Type B pancreatic cell (in vitro differentiated cells): Measurements from ENCODE around the gene LONRF2. TPM values are rescaled to one million over a fixed set of nuclear protein-coding genes. Genes with fewer than 3 reads are reported as not detected.
"Not testable (repeated sequence)": the region's sequence is repeated elsewhere in the genome, so short reads cannot be mapped to it uniquely, and the experiment has no call there.

Experiments used
- DNase-seq: peaks from one replicate; pipeline ENCODE4 v3.0.0; 2021; ENCODE audit warnings: mixed read lengths; ENCODE audit not compliant: unreplicated experiment; ENCODE audit errors: extremely low spot score
- H3K27ac Mint-ChIP-seq: 2 replicates; pipeline ENCODE4 v1.8.0; 2021; ENCODE audit warnings: mild to moderate bottlenecking, mixed read lengths
- H3K27me3 Mint-ChIP-seq: 2 replicates; pipeline ENCODE4 v1.8.0; 2021; ENCODE audit warnings: mixed read lengths
- H3K36me3 Mint-ChIP-seq: 2 replicates; pipeline ENCODE4 v1.8.0; 2021; ENCODE audit warnings: mixed read lengths
- H3K4me1 Mint-ChIP-seq: one replicate; pipeline ENCODE4 v1.8.0; 2021; ENCODE audit warnings: mixed read lengths; ENCODE audit not compliant: unreplicated experiment
- H3K4me3 Mint-ChIP-seq: 2 replicates; pipeline ENCODE4 v1.8.0; 2021; ENCODE audit warnings: mild to moderate bottlenecking, mixed read lengths
- H3K9me3 Mint-ChIP-seq: 2 replicates; pipeline ENCODE4 v1.8.0; 2021; ENCODE audit warnings: mixed read lengths
- CTCF ChIP-seq: fragments of 200-600 bp; sonication (generic); conservative IDR thresholded peaks from 2 replicates; pipeline ENCODE4 v1.5.0; 2021; ENCODE audit warnings: antibody characterized with exemption, mild to moderate bottlenecking
- long read RNA-seq: library from polyadenylated mRNA; unstranded; transcript quantifications from one replicate; pipeline ENCODE4 v2.0.0, GENCODE V29; 2020
- total RNA-seq: library from RNA; stranded (reverse); gene quantifications from 2 replicates; pipeline ENCODE4 v1.2.1, GENCODE V29; 2021; ENCODE audit warnings: low replicate concordance

The LONRF2 gene
- total RNA-seq: 4.5 and 8.9 TPM in 2 replicates
- long read RNA-seq, partial matches to known transcripts: 0 of 3 reads
- long read RNA-seq, other reads (novel, unspliced or antisense): 3 of 3 reads

GRCh38 chr2:100321866-100322820 is at the start of gene LONRF2:
Gene LONRF2 (minus strand): TSS chr2:100322501. CDS start chr2:100322093, 408 bp downstream.
- peaks cover 63% of the 10 kb centered on the region for H3K27me3 Mint-ChIP-seq
- H3K27ac Mint-ChIP-seq: peak within 1 kb of the TSS; percentile 74
- DNase-seq: no peak
- H3K4me1 Mint-ChIP-seq: peaks cover 5% of the 10 kb centered on the region
- H3K36me3 Mint-ChIP-seq: peaks cover 17% of the 10 kb centered on the region
- peaks cover 4% of the 10 kb centered on the region for H3K9me3 Mint-ChIP-seq
- TF ChIP-seq CTCF: no peak
- H3K4me3 Mint-ChIP-seq: peak within 1 kb of the TSS; percentile 89

- Mint-ChIP-seq H3K4me1 (peaks cover 13% of the 10 kb centered on the region), H3K27me3 (no peaks in the 10 kb centered on the region), H3K4me3 (no peak overlapping the region), H3K9me3 (peaks cover 11% of the 10 kb centered on the region), H3K36me3 (no peaks in the 10 kb centered on the region), H3K27ac (no peak overlapping the region)
- no peak for TF ChIP-seq CTCF
- DNase-seq: no peak
These were observed 44.9 kb upstream of the LONRF2 start for GRCh38 chr2:100367163-100367562.

GRCh38 chr2:100365434-100365833 is 43.1 kb upstream of the LONRF2 start:
- peaks cover 13% of the 10 kb centered on the region for H3K4me1 Mint-ChIP-seq
- H3K27me3 Mint-ChIP-seq: no peaks in the 10 kb centered on the region
- H3K36me3 Mint-ChIP-seq: no peaks in the 10 kb centered on the region
- DNase-seq: no peak
- H3K9me3 Mint-ChIP-seq: peaks cover 11% of the 10 kb centered on the region
- no peak for TF ChIP-seq CTCF
- H3K27ac Mint-ChIP-seq: no peak overlapping the region
- H3K4me3 Mint-ChIP-seq: no peak overlapping the region

- not testable (repeated sequence) for H3K9me3 Mint-ChIP-seq, H3K27me3 Mint-ChIP-seq
These were observed 40.0 kb upstream of the LONRF2 start for GRCh38 chr2:100362269-100362668.

GRCh38 chr2:100359576-100359975 is 37.3 kb upstream of the LONRF2 start:
- no peaks in the 10 kb centered on the region for H3K36me3 Mint-ChIP-seq
- no peak overlapping the region for H3K4me3 Mint-ChIP-seq
- peaks cover 3% of the 10 kb centered on the region for H3K27me3 Mint-ChIP-seq
- DNase-seq: no peak
- H3K27ac Mint-ChIP-seq: no peak overlapping the region
- peaks cover 3% of the 10 kb centered on the region for H3K4me1 Mint-ChIP-seq
- no peak for TF ChIP-seq CTCF
- peaks cover 5% of the 10 kb centered on the region for H3K9me3 Mint-ChIP-seq

More at GRCh38 chr2:100362269-100362668, 40.0 kb upstream of the LONRF2 start:
- H3K36me3 Mint-ChIP-seq, H3K27ac Mint-ChIP-seq, DNase-seq, H3K4me3 Mint-ChIP-seq: not testable (repeated sequence)
- H3K4me1 Mint-ChIP-seq: peaks cover 12% of the 10 kb centered on the region

GRCh38 chr2:100358554-100358953 is 36.3 kb upstream of the LONRF2 start:
- TF ChIP-seq CTCF: no peak
- Mint-ChIP-seq H3K27me3 (peaks cover 3% of the 10 kb centered on the region), H3K4me3 (no peak overlapping the region), H3K36me3 (no peaks in the 10 kb centered on the region), H3K27ac (no peak overlapping the region), H3K4me1 (no peaks in the 10 kb centered on the region), H3K9me3 (peaks cover 5% of the 10 kb centered on the region)
- no peak for DNase-seq
